Loucy (cell line): ENCODE results near the gene LNP1.

ENCODE experiments used
- EZH2phosphoT487 ChIP-seq: fragments of 200-600 bp; IDR thresholded peaks from 2 replicates; pipeline ENCODE4 v1.6.1; 2018; ENCODE audit warnings: antibody characterized with exemption, mild to moderate bottlenecking, moderate library complexity, borderline replicate concordance
- TF ChIP-seq, protein P1 (sequence below): fragments of 200-600 bp; sonication (generic); conservative IDR thresholded peaks from 2 replicates; pipeline ENCODE4 v1.5.1; 2014; ENCODE audit warnings: mild to moderate bottlenecking, antibody characterized with exemption, low read length

DNA sequence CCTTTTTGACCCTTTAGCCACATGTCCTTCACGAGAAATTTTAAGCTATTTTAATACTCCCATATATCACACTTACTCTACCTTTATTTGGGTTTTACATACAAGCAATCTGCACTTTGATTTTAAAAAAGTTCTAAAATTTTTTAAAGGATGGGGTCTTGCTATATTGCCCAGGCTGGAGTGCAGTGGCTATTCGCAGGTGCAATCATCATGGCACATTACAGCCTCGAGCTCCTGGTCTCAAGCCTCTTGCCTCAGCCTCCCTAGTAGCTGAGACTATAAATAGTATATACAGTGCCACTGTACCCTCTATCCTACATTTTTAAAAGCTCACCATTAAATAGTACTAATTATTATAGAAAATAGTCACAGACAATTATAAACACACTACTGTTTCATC lies 36.9 kb upstream of the LNP1 start:
- TF ChIP-seq, protein P1, sequence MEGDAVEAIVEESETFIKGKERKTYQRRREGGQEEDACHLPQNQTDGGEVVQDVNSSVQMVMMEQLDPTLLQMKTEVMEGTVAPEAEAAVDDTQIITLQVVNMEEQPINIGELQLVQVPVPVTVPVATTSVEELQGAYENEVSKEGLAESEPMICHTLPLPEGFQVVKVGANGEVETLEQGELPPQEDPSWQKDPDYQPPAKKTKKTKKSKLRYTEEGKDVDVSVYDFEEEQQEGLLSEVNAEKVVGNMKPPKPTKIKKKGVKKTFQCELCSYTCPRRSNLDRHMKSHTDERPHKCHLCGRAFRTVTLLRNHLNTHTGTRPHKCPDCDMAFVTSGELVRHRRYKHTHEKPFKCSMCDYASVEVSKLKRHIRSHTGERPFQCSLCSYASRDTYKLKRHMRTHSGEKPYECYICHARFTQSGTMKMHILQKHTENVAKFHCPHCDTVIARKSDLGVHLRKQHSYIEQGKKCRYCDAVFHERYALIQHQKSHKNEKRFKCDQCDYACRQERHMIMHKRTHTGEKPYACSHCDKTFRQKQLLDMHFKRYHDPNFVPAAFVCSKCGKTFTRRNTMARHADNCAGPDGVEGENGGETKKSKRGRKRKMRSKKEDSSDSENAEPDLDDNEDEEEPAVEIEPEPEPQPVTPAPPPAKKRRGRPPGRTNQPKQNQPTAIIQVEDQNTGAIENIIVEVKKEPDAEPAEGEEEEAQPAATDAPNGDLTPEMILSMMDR = no peak
- no peak for TF ChIP-seq EZH2phosphoT487
